ENCODE data around the gene HACD2. TPM values are rescaled to one million over a fixed set of nuclear protein-coding genes. Genes with fewer than 3 reads are reported as not detected.

The HACD2 gene
- total RNA-seq, 1 experiment from 2014 or later: 27.4 TPM

DNA sequence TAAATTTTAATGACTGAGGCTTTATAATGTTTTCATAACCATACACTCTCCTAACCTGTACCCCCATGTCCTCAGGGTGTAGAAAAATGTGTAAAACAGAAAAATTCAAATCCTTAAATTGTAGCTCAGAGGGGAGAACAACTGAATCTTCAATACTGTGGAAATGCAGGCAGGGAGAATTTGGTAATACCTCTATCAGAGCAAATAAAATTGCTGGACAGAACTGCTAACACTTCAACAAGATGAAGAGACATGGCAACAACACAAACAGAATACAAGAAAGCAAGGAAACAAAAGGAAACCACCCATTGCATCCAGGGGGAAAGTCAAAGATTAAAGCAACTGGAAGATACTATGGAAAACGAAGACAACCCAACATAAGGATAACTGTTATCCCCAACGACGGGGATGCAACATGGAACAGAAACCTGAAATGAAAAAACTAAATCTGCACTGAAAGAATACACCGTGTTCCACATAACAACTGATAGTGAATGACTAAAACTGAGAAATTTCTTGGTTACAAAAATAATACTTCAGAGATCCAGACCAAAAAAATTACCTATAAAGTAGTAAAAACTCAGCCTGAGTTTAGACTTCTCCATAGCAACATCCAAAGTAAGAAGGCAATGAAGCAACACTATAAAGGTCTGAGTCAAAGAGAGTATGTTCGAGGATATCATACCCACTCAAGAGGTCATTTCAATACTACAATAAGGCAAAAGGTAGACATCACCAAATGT is 48.5 kb downstream of the HACD2 start:
- Histone ChIP-seq H4K20me1 (ENCODE audit: control insufficient read depth, insufficient read depth, insufficient read length) (no peaks in the 10 kb centered on the region), H4K8ac (replicated peaks; ENCODE audit: insufficient read length, low read depth, low read length) (no peak overlapping the region), H2BK12ac (ENCODE audit: insufficient read length, low read depth, low read length) (no peak overlapping the region), H3K4ac (ENCODE audit: low read depth, low read length) (no peak overlapping the region), H4K5ac (ENCODE audit: insufficient read length, low read depth, low read length) (no peak overlapping the region), H3K27me3 (ENCODE audit: insufficient read depth, low read length) (no peaks in the 10 kb centered on the region), H3K14ac (ENCODE audit: insufficient read depth, low read length) (no peak overlapping the region), H3K79me2 (ENCODE audit: insufficient read depth, low read length) (no peaks in the 10 kb centered on the region), H2BK120ac (ENCODE audit: low read depth, low read length, poor library complexity, severe bottlenecking) (no peak overlapping the region), H3K23ac (ENCODE audit: insufficient read length, low read depth, low read length) (no peak overlapping the region), H3T11ph (ENCODE audit: low read length) (no peak overlapping the region), H3K4me2 (ENCODE audit: insufficient read depth, insufficient read length, low read length) (no peak overlapping the region), H3K18ac (ENCODE audit: insufficient read length, low read depth, low read length) (no peak overlapping the region), H2BK5ac (ENCODE audit: insufficient read length, low read length) (no peak overlapping the region), H3K56ac (ENCODE audit: insufficient read length, low read depth, low read length) (no peak overlapping the region), H2BK20ac (ENCODE audit: low read depth, low read length, poor library complexity, severe bottlenecking) (no peak overlapping the region), H3K79me1 (ENCODE audit: insufficient read depth, low read depth, low read length, poor library complexity, severe bottlenecking) (no peaks in the 10 kb centered on the region), H2AK5ac (ENCODE audit: insufficient read length, low read length) (no peak overlapping the region), H3K9me3 (ENCODE audit: control insufficient read depth, low read depth, low read length) (no peaks in the 10 kb centered on the region), H3K4me1 (ENCODE audit: insufficient read depth, low read length) (no peaks in the 10 kb centered on the region), H3K27ac (ENCODE audit: insufficient read length, low read depth, low read length) (no peak overlapping the region), H2BK15ac (ENCODE audit: low read depth, low read length) (no peak overlapping the region), H3K9ac (ENCODE audit: extremely low read depth, insufficient read length, low read length) (no peak overlapping the region), H2AFZ (ENCODE audit: low read length) (no peak overlapping the region), H3K23me2 (ENCODE audit: insufficient read length, low read depth, low read length, poor library complexity, severe bottlenecking) (no peaks in the 10 kb centered on the region), H4K91ac (ENCODE audit: insufficient read length, low read depth, low read length) (no peak overlapping the region)
- no peak for DNase-seq
- TF ChIP-seq, protein P1, sequence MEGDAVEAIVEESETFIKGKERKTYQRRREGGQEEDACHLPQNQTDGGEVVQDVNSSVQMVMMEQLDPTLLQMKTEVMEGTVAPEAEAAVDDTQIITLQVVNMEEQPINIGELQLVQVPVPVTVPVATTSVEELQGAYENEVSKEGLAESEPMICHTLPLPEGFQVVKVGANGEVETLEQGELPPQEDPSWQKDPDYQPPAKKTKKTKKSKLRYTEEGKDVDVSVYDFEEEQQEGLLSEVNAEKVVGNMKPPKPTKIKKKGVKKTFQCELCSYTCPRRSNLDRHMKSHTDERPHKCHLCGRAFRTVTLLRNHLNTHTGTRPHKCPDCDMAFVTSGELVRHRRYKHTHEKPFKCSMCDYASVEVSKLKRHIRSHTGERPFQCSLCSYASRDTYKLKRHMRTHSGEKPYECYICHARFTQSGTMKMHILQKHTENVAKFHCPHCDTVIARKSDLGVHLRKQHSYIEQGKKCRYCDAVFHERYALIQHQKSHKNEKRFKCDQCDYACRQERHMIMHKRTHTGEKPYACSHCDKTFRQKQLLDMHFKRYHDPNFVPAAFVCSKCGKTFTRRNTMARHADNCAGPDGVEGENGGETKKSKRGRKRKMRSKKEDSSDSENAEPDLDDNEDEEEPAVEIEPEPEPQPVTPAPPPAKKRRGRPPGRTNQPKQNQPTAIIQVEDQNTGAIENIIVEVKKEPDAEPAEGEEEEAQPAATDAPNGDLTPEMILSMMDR (conservative IDR thresholded peaks at IDR 0.05): no peak
- Mint-ChIP-seq H3K9me3 (no peaks in the 10 kb centered on the region), H3K4me1 (no peaks in the 10 kb centered on the region), H3K36me3 (ENCODE audit: insufficient read depth in 1 of 3, low read depth in 3 of 3) (no peaks in the 10 kb centered on the region), H3K27ac (no peak overlapping the region), H3K4me3 (no peak overlapping the region), H3K27me3 (ENCODE audit: low read depth) (no peaks in the 10 kb centered on the region)
- no CpG with 5 or more reads among the region's 5 CpGs for WGBS (ENCODE audit: extremely low coverage, insufficient read length, low lambda C conversion rate)

Measured in H9 (cell line).